ENCODE data around the gene AGBL1.

- TF ChIP-seq JUND (IDR thresholded peaks at IDR 0.05) (no peak), CTCF (IDR thresholded peaks at IDR 0.05; ENCODE audit: low read depth, low read length, missing input control) (no peak), MAX (IDR thresholded peaks at IDR 0.05) (no peak), YY1 (IDR thresholded peaks at IDR 0.05) (no peak)
These were observed 734.2 kb downstream of the AGBL1 start for GRCh38 chr15:86813892-86814291.
